ENCODE data around the gene IPO9. TPM values are rescaled to one million over a fixed set of nuclear protein-coding genes. Genes with fewer than 3 reads are reported as not detected.

The IPO9 gene
- total RNA-seq, 1 donor = 29.2 TPM

DNA sequence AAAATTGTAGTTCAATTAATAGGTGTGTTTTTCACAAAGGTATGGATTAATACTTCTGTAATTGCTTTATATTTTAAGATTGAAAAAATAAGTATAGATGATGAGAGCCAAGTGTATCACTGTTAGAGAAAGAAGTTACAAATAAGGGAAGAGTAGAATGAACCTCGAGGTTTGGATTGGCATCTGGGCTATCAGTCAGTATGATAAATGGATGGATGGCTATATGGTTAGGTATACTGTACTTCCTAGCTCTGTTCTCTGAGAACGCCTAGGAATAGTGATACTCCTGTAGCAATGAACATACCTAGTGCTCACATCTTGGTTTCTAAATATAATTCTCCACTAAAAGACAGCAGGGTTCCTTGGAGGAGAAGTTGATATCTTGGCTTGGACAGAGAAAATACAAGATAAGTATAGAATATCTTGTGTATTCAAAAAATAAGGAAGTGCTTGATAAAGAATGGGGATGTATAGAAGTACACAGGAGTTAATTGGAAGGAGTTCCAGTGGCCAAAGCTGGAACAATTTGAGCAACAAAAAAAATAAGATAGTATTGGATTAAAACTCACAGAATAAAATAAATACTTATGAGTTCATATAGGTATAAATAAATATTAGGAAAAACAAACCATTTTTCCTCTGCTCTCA lies 12.4 kb downstream of the IPO9 start:
- no peak overlapping the region for H3K4me3 ChIP-seq (ENCODE audit: low read depth, low read length)
- no peak for DNase-seq (ENCODE audit: low read depth)
- TF ChIP-seq, protein P1, sequence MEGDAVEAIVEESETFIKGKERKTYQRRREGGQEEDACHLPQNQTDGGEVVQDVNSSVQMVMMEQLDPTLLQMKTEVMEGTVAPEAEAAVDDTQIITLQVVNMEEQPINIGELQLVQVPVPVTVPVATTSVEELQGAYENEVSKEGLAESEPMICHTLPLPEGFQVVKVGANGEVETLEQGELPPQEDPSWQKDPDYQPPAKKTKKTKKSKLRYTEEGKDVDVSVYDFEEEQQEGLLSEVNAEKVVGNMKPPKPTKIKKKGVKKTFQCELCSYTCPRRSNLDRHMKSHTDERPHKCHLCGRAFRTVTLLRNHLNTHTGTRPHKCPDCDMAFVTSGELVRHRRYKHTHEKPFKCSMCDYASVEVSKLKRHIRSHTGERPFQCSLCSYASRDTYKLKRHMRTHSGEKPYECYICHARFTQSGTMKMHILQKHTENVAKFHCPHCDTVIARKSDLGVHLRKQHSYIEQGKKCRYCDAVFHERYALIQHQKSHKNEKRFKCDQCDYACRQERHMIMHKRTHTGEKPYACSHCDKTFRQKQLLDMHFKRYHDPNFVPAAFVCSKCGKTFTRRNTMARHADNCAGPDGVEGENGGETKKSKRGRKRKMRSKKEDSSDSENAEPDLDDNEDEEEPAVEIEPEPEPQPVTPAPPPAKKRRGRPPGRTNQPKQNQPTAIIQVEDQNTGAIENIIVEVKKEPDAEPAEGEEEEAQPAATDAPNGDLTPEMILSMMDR (IDR thresholded peaks at IDR 0.05; ENCODE audit: insufficient read depth, low read length) = no peak

DNA sequence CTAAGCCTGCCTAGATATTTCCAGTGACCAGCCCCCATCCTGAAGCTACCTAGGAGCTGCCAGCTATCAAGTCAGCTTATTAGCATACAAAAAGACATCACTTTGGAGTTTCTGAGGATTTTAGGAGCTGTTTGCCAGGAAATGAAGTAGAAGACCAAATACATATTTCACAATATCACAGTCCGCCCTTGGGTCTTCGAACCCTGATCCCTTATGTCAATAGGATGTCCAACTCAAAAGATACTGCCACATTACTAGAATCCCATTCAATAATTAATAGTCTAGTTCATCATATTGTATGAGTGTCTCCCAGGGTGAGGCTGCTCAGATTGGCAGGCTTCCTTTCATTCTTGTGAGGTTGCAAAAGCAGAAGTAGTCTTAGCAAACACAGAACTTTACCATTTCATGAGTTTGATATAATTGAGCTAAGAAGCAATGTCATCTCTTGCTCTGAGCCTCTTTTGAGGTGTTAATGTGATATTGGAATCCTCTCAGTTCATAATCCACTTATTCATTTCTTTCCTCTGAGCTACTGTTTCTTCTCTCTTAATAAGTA lies 13.6 kb downstream of the IPO9 start:
- TF ChIP-seq, protein P1 (IDR thresholded peaks at IDR 0.05; ENCODE audit: insufficient read depth, low read length) = no peak

DNA sequence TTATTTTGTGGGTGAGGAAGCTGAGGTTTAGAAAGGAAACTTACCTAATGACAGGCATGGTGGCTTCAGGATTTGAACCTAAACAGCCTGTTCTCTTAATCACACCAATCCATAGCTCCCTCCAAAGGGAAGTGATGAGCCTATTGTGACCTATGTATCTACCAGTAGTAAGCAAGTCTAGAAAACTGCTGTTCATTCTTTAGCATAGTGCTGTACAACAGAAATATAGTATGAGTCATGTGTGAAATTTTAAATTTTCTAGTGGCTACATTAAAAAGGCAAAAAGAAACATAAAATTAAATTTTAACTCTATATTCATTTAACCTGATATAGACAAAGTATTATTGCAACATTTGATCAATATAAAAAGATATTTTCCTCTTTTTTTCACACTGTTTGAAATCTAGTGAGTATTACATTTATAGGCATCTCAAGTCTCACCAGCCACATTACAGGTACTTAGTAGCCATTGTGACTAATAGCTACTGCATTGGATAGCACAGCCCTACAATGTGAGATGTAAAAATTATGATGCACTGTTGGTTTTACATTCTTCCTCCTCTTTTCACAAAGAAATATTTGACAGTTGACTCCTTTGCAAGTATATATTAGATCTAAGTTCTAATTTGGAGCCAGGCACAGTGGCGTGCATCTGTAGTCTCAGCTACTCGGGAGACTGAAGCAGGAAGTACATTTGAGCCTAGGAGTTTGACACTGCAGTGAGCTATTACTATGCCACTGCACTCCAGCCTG lies 16.6 kb downstream of the IPO9 start:
- TF ChIP-seq, protein P1 (IDR thresholded peaks at IDR 0.05; ENCODE audit: insufficient read depth, low read length) = no peak
- no peak for DNase-seq (ENCODE audit: low read depth)
- H3K4me3 ChIP-seq (ENCODE audit: low read depth, low read length) = no peak overlapping the region

More for the DNA sequence above, 13.6 kb downstream of the IPO9 start:
- H3K4me3 ChIP-seq (ENCODE audit: low read depth, low read length) = no peak overlapping the region
- no peak for DNase-seq (ENCODE audit: low read depth)

DNA sequence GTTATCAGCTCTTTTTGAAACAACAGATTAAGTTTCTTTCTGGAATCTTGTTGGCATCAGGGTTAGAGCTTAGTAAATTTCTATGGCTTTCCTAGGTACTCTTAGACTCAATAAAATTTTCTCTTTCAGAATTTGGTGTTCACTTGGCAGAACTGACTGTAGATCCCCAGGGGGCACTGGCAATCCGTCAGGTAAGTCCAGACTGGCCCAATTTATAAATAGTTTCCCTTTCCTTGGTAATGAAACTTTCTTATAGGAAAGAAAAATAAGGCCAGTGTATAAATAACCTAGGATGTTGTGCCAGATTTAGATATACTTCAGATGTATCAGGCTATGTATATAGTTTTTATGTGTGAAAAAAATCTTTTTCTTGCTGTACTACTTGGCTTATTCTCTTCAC lies 18.2 kb downstream of the IPO9 start:
- DNase-seq (ENCODE audit: low read depth) = peak; percentile 47

DNA sequence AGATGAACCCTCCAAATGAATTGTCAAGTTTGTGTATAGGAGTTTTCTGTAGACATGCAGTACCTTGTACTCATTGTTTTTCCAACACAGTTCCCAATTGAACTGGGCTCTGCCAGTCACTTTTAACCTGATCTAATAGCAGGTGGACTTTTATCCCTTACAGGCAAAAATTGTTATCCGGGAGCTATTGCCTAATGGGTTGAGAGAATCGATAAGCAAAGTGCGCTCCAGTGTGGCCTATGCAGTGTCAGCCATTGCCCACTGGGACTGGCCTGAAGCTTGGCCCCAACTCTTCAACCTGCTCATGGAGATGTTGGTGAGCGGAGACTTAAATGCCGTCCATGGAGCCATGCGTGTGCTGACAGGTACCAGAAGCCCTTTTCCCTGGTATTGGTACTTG lies 19.3 kb downstream of the IPO9 start:
- no peak overlapping the region for H3K4me3 ChIP-seq (ENCODE audit: low read depth, low read length)
- TF ChIP-seq, protein P1 (IDR thresholded peaks at IDR 0.05; ENCODE audit: insufficient read depth, low read length) = no peak
- no peak for DNase-seq (ENCODE audit: low read depth)

More for the DNA sequence above, 18.2 kb downstream of the IPO9 start:
- H3K4me3 ChIP-seq (ENCODE audit: low read depth, low read length) = no peak overlapping the region
- TF ChIP-seq, protein P1 (IDR thresholded peaks at IDR 0.05; ENCODE audit: insufficient read depth, low read length) = no peak

DNA sequence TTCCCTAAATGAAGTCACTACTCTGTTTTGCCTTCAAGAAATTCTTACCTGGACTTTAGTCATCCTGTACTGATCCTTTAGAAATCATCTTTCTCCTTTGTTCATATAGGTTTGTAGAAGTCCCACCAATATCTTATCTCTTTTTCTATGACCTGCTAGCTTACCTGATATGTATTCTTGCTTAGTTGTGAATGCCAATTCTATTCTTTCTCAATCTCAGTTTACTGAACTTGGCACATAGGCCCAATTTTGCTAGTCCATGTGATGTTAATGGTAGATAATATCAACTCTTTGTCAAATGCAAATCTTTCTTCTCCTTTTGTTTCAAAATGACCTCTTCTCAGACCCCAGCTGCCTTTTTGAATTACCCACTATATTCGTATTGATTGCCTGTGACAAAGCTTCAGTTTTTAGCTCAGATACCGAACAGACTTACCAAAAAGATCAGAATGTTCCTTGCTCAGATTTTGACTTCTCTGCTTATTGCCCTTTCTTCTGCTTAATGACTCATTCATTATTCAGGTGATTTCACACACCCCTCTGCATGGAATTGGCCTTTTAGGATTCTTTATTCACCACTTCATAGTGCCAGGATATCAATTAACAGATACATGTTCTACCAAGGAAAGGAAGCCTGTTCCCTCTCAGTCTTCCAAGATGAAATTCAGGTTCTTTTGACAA lies 20.6 kb downstream of the IPO9 start:
- no peak overlapping the region for H3K4me3 ChIP-seq (ENCODE audit: low read depth, low read length)
- TF ChIP-seq, protein P1 (IDR thresholded peaks at IDR 0.05; ENCODE audit: insufficient read depth, low read length) = no peak
- DNase-seq (ENCODE audit: low read depth) = no peak
